A204.1 (cell line): ENCODE measurements around the gene CDC34.

Source experiments
- FAIRE-seq: peaks from 2 replicates; lab custom pipeline; 2012; peaks lifted over from hg19 to GRCh38; lab: Jason Lieb, UNC

The CDC34 gene

DNA sequence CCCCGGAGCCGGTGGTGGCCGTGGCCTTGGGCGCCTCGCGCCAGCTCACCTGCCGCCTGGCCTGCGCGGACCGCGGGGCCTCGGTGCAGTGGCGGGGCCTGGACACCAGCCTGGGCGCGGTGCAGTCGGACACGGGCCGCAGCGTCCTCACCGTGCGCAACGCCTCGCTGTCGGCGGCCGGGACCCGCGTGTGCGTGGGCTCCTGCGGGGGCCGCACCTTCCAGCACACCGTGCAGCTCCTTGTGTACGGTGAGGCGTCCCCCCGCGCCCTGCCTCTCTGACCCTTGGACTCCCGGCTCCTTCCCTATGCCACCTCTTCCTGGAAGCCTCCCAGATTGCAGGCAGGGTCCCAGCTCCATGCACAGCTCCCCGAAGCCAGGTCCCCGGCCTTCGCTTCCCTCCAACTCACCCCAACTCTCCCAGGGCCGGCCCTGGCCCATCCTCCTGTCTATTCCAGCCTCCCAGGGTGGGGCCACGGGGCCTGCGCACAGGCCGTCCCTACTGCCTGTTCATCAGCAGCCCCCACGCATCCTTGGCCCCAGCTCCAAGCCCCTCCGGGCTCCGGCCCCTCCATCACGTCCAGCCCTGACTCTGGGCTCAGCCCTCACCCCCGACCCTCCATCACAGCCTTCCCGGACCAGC, 33.6 kb upstream of the CDC34 start:
- no peak for FAIRE-seq

- no peak for FAIRE-seq
Observed at GRCh38 chr19:498511-498891, 33.1 kb upstream of the CDC34 start.

- no peak for FAIRE-seq
Observed at GRCh38 chr19:498977-499623, 32.5 kb upstream of the CDC34 start.

GRCh38 chr19:501646-502045, 29.9 kb upstream of the CDC34 start:
- no peak for FAIRE-seq

GRCh38 chr19:504616-505015, 26.9 kb upstream of the CDC34 start:
- FAIRE-seq, result no peak

DNA sequence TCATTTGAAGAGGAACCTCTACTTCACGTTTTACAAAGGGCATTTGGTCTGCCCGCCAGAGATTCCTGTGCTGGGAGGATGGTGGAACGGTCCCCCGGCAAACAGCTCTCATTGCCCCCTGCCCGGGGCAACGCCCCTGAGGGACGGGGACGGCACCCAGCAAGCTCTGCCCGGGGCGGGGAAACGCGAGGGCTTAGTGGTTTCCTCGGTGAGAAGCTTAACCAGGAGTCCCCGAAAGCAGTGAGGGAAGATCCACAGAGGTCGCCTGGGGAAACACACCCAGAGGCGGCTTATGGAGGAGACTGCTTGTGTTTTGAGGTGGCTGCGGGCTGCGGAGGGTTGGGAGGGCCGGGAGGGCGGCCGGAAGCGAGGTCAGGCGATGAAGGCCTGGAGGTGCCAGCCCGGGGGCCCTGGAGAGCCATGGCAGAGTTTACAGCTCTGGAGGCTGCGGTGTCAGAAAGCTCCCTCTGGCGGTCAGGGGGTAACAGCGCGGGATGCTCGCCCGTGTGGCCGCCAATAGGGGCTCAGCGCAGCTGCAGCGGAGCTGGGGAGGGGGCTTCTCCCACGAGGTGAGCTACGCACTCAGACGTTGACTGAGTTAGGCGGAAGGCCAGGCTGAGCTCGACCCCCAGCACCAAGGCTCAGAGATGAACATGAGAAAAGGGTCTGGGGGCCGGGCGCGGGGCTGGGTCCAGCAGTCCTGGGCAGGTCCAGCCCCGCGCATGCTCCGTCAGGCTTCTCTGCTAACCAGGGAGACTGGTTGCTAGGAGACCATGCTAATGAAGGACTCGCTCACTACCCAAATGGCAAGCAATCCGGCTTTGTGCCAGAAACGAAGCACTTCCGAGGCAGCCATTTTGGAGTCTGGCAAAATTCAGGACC, 24.9 kb upstream of the CDC34 start:
- no peak for FAIRE-seq

DNA sequence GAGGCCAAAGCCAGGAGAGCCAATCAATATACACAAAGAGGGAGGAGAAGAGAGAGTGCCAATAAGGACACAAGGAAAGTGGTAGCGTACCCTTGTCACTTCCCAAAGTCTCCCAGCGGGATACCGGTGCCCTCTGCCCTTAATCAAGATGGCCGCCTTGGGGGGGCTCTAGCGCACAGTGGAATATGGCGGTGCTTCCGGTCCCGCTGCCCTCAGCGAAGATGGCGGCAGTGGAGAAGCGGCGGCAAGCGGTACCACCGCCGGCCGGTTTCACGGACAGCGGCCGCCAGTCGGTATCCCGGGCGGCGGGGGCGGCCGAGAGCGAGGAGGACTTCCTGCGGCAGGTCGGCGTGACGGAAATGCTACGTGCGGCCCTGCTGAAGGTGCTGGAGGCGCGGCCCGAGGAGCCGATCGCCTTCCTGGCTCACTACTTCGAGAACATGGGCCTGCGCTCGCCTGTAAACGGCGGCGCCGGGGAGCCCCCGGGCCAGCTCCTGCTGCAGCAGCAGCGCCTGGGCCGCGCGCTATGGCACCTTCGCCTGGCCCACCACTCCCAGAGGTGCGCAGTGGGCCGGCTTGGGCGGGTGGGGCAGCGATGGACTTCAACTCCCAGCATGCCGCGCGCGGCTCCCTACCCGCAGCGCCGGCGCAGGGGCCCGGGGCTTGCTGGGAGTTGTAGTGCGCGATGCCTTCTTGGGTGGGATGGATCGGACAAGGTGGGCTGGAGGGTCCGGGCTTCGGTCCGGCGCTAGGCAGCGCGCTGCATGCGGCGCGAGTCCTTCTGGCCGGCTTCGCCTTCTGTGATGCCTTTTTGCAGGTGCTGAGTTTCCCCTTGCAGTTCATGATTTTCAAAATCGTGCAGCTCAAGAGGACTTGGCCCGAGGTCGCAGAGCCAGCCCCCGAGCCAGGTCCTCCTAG, 24.0 kb upstream of the CDC34 start, which contains the start of gene TPGS1:
TPGS1 (plus strand) TSS at position 212 of the 918 bp plus-strand sequence; CDS start at position 222, 10 bp downstream.
- peak; percentile 100 for FAIRE-seq

DNA sequence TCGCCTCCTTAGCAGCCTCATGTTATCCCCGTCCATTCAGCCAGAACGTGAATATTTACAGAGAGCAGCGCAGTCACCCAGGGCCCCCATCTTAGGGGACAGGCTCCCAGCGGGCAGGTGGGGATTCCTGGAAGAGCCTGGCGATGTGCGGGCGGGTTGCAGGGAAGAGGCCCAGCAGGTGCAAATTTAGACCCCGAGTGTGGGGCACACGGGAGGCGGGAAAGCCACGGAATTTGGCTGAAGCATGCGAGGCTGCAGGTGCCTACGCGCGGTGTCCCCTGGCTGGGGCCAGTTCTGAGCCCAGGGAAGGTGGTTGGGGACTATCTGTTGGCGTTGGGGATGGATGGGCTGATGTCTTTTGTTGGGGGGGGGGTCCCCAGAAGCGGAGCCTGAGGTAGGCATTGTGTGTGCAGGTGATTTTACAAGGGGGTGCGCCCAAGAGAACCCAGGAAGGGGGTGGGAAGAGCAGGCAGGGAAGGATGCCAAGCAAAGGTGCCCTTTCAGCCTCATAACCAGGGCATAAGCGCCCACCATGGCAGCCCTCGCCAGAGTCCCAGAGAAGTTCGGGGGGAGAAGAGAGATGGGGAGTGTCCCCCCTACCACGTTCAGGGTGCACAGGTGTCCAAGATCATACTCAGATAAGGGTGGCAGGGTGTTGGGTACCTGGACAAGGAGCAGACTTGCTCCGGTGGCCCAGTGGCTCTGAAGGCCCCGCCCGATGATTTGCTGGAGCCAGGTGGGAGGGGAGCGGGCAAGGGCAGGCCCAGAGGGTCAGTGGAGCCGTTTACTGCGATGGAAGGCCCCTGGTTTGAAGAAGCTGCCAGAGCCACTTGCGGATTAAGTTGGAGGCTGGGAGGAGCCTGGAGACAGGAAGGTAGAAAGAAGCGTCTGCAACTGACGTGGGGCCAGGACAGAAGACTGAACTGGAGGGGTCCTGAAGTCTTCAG, 23.1 kb upstream of the CDC34 start:
- FAIRE-seq, result no peak

DNA sequence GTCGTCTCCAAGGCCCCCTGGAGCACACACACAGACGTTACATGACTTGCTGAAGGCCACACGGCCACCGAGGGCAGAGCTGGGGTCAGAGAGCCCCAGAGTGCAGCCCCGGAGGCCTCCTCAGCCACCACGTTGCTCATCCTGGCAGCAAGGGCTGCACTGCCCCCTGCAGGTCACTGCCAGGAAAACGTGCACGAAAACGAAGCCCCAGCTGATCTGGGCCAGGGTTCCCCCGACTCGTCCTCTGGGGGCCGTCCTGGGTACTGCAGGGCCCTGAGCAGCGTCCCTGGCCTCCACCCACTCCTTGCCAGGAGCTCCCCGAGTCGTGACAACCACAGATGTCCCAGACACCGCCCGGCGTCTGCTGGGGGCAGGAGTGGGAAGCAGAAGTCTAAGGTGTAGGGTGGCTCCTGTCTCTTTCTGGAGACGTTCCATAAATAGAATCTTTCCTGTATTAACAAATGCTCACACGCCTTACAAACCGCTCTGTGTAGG, 20.9 kb upstream of the CDC34 start:
- FAIRE-seq, result no peak

- FAIRE-seq, result no peak
Observed at GRCh38 chr19:511101-511851, 20.3 kb upstream of the CDC34 start.

- FAIRE-seq, result no peak
Observed at GRCh38 chr19:512547-513365, 18.8 kb upstream of the CDC34 start.

- FAIRE-seq, result no peak
Observed at GRCh38 chr19:513368-514165, 18.0 kb upstream of the CDC34 start.

DNA sequence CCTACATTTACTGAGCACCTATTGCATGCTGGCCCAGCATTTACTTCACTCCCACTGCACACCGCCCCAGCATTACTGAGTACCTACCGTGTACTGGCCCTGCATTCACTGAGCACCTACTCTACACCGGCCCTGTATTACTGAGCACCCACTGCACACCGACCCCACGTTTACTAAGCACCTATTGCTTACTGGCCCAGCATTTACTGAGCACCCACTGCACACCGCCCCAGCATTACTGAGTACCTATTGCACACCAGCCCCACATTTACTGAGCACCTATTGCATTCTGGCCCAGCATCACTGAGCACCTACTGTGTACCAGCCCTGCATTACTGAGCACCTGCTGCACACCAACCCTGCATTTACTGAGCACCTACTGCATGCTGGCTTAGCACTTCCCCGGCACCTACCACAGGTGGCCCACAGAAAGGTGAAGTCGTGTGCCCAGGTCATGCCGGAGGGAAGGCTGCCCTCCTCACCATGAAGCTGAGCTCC, 17.3 kb upstream of the CDC34 start:
- no peak for FAIRE-seq

GRCh38 chr19:517721-518597, 13.6 kb upstream of the CDC34 start:
- FAIRE-seq, result no peak

DNA sequence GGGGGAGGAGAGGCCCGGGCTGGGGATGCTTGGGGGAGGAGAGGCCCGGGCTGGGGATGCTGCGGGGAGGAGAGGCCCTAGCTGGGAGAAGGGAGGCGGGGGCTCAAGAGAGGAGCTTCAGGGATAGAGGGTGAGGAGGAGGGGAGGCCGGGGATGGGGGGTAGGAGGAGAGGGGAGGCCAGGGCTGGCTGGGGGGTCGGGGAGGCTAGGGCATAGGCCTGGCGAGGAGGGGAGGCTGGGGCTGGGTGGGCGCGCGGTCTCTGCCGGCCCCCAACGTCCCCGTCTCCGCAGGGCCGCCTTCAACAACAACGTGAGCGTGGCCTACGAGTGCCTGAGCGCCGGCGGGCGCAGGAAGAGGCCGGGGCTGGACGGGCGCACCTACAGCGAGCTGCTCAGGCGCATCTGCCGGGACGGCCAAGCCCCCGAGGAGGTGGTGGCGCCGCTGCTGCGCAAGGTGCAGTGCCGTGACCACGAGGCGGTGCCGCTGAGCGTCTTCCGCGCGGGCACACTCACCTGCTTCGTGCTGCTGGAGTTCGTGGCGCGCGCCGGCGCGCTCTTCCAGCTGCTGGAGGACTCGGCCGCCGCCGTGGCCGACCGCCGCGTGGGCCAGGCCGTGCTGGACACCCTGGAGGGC, 12.8 kb upstream of the CDC34 start:
- FAIRE-seq, result no peak

GRCh38 chr19:519449-519865, 12.1 kb upstream of the CDC34 start:
- FAIRE-seq, result no peak
